Endothelial cell of umbilical vein (primary cell): Measurements from ENCODE around the gene ZRANB2.

Experiments
- CTCF ChIP-seq, 2 donors: IDR thresholded peaks; 1 replicate in 1 of 2; 2 replicates in 1 of 2; pipeline ENCODE4 v1.5.1; 2011; ENCODE audit warnings: low read length in 2 of 2, mild to moderate bottlenecking in 2 of 2, moderate library complexity in 2 of 2, control low read depth in 1 of 2, inconsistent platforms in 1 of 2, low read depth in 1 of 2; ENCODE audit not compliant: insufficient read depth in 1 of 2; ENCODE audit errors: extremely low read depth in 1 of 2
- JUN ChIP-seq: IDR thresholded peaks from 2 replicates; pipeline ENCODE4 v1.6.1; 2011; ENCODE audit warnings: borderline replicate concordance, low read depth; ENCODE audit not compliant: insufficient read length, insufficient read depth
- MAX ChIP-seq: IDR thresholded peaks from 2 replicates; pipeline ENCODE4 v1.6.1; 2011; ENCODE audit not compliant: insufficient read depth, insufficient read length
- POLR2AphosphoS5 ChIP-seq: IDR thresholded peaks from 2 replicates; pipeline ENCODE4 v1.6.1; 2012; ENCODE audit warnings: low read depth, mild to moderate bottlenecking, control low read depth, low read length, moderate library complexity; ENCODE audit not compliant: insufficient read depth

DNA sequence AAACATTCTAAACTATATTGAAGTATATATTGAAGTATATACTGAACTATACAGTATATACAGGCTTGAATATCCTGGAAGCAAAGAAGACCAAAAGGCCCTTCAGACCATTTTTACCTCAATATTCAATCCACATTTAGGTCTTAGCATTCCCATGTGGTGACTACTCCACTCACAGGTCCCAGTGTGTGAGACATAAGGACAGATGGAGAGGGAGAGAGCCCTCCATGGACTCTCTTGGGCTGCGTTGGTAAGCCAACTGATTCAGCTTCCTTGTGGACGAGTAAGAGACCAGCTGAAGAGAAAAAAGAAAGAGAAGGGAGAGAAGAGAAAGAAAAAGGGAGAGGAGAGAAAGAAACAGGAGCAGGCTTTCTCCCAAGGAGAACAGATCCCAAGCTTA is 37.3 kb upstream of the ZRANB2 start:
- no peak for TF ChIP-seq CTCF (IDR thresholded peaks at IDR 0.05; ENCODE audit: extremely low read depth in 1 of 2, insufficient read depth in 1 of 2, low read depth in 1 of 2, low read length in 2 of 2)
- no peak for TF ChIP-seq MAX
- TF ChIP-seq JUN, result no peak
- TF ChIP-seq POLR2AphosphoS5, result no peak
